Neural progenitor cell (in vitro differentiated cells): ENCODE data around the gene DVL3.

ENCODE experiments used
- EZH2 ChIP-seq: fragments of 200-600 bp; sonication (generic); IDR thresholded peaks from 2 replicates; pipeline ENCODE4 v1.6.1; 2017; ENCODE audit warnings: antibody characterized with exemption, mild to moderate bottlenecking, moderate library complexity
- TF ChIP-seq, protein P1 (sequence below): fragments of 200-600 bp; sonication (generic); IDR thresholded peaks from 2 replicates; pipeline ENCODE4 v1.5.1; 2017; ENCODE audit warnings: antibody characterized with exemption, mild to moderate bottlenecking

DNA sequence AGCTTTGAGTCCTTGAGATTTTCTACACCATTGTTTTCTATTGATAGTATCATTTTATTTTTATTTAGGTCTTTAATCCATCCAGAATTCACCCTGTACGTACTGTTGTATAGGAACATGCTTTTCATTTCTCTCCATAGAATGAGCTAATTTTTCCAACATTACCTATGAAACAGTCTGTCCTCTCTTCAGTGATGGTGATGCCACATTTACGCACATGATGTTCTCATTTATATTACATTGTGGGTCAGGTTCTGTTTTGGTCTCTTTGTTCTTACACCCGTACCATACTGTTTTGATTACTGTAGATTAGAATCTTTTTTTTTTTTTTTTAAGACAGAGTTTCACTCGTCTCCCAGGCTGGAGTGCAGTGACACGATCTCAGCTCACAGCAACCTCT, 56.5 kb downstream of the DVL3 start:
- TF ChIP-seq, protein P1, sequence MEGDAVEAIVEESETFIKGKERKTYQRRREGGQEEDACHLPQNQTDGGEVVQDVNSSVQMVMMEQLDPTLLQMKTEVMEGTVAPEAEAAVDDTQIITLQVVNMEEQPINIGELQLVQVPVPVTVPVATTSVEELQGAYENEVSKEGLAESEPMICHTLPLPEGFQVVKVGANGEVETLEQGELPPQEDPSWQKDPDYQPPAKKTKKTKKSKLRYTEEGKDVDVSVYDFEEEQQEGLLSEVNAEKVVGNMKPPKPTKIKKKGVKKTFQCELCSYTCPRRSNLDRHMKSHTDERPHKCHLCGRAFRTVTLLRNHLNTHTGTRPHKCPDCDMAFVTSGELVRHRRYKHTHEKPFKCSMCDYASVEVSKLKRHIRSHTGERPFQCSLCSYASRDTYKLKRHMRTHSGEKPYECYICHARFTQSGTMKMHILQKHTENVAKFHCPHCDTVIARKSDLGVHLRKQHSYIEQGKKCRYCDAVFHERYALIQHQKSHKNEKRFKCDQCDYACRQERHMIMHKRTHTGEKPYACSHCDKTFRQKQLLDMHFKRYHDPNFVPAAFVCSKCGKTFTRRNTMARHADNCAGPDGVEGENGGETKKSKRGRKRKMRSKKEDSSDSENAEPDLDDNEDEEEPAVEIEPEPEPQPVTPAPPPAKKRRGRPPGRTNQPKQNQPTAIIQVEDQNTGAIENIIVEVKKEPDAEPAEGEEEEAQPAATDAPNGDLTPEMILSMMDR: no peak
- no peak for TF ChIP-seq EZH2
